Fibroblast of skin of right quadriceps (primary cell): ENCODE data around the gene KL.

Experiments
- DNase-seq: peaks from one replicate; pipeline ENCODE4 v3.0.0-alpha.2; 2013

The KL gene

GRCh38 chr13:33087790-33088189 lies 71.6 kb downstream of the KL start:
- no peak for DNase-seq

GRCh38 chr13:33089311-33089710 lies 73.1 kb downstream of the KL start:
- no peak for DNase-seq

GRCh38 chr13:33090755-33091414 lies 74.7 kb downstream of the KL start:
- DNase-seq, result no peak

- no peak for DNase-seq
Measured at GRCh38 chr13:33091415-33091774, 75.2 kb downstream of the KL start.

- no peak for DNase-seq
Measured at GRCh38 chr13:33092073-33092987, 76.1 kb downstream of the KL start.

- no peak for DNase-seq
Measured at GRCh38 chr13:33096886-33097605, 80.8 kb downstream of the KL start.

- DNase-seq, result no peak
Measured at GRCh38 chr13:33099860-33100259, 83.6 kb downstream of the KL start.

- peak; percentile 39 for DNase-seq
Measured at GRCh38 chr13:33100886-33101285, 84.7 kb downstream of the KL start.

- no peak for DNase-seq
Measured at GRCh38 chr13:33101835-33102234, 85.6 kb downstream of the KL start.

- DNase-seq, result no peak
Measured at GRCh38 chr13:33103457-33103856, 87.2 kb downstream of the KL start.

GRCh38 chr13:33105387-33106005 lies 89.3 kb downstream of the KL start:
- DNase-seq, result no peak

- DNase-seq, result no peak
Measured at GRCh38 chr13:33106656-33107360, 90.6 kb downstream of the KL start.

- DNase-seq, result no peak
Measured at GRCh38 chr13:33107361-33107760, 91.1 kb downstream of the KL start.

- peak; percentile 69 for DNase-seq
Measured at GRCh38 chr13:33108620-33109019, 92.4 kb downstream of the KL start.

GRCh38 chr13:33109271-33109697 lies 93.1 kb downstream of the KL start:
- DNase-seq, result peak; percentile 32

GRCh38 chr13:33109801-33110200 lies 93.6 kb downstream of the KL start:
- no peak for DNase-seq

- DNase-seq, result no peak
Measured at GRCh38 chr13:33110386-33110712, 94.1 kb downstream of the KL start.

GRCh38 chr13:33110713-33111413 lies 94.6 kb downstream of the KL start:
- DNase-seq, result peak; percentile 25

GRCh38 chr13:33111414-33112110 lies 95.3 kb downstream of the KL start:
- peak; percentile 68 for DNase-seq

- no peak for DNase-seq
Measured at GRCh38 chr13:33112766-33113165, 96.5 kb downstream of the KL start.

GRCh38 chr13:33114146-33114545 lies 97.9 kb downstream of the KL start:
- DNase-seq, result no peak
